GM23338 (cell line): ENCODE measurements around the gene CACNA2D4. TPM values are rescaled to one million over a fixed set of nuclear protein-coding genes. Genes with fewer than 3 reads are reported as not detected.
A peak's percentile ranks its signal among the peaks of the same experiment; 100 is the strongest.
"Not testable (repeated sequence)": the region's sequence is repeated elsewhere in the genome, so short reads cannot be mapped to it uniquely, and the experiment has no call there.

Experiments
- ATAC-seq: fragments of 200-7000 bp; cut with Tn5 transposase; 3 replicates; pipeline ENCODE4 v1.9.1; 2020
- DNase-seq: peaks from one replicate; pipeline ENCODE4 v3.0.0-alpha.2; 2015; ENCODE audit warnings: low spot score
- H2AFZ ChIP-seq: fragments of 200-600 bp; sonication (generic); 2 replicates; pipeline ENCODE4 v1.8.0; 2016; ENCODE audit warnings: antibody characterized with exemption, mild to moderate bottlenecking, moderate library complexity
- H3F3A ChIP-seq: fragments of 200-600 bp; sonication (generic); replicated peaks from 2 replicates; pipeline ENCODE4 v1.8.0; 2017; ENCODE audit warnings: antibody characterized with exemption, mixed run types, low read depth
- H3K27ac ChIP-seq: fragments of 200-600 bp; sonication (generic); 2 replicates; pipeline ENCODE4 v1.6.1; 2016; ENCODE audit warnings: low read depth
- H3K27me3 ChIP-seq: fragments of 200-600 bp; sonication (generic); 2 replicates; pipeline ENCODE4 v1.8.0; 2016; ENCODE audit warnings: mild to moderate bottlenecking, mixed run types, moderate library complexity; ENCODE audit not compliant: insufficient read depth
- H3K36me3 ChIP-seq: fragments of 200-600 bp; sonication (generic); 2 replicates; pipeline ENCODE4 v1.8.0; 2016; ENCODE audit warnings: mild to moderate bottlenecking; ENCODE audit not compliant: insufficient read depth
- H3K4me1 ChIP-seq: fragments of 200-600 bp; sonication (generic); 2 replicates; pipeline ENCODE4 v1.8.0; 2016; ENCODE audit warnings: mild to moderate bottlenecking, moderate library complexity; ENCODE audit not compliant: insufficient read depth
- H3K4me2 ChIP-seq: fragments of 200-600 bp; sonication (generic); 2 replicates; pipeline ENCODE4 v1.7.1; 2017; ENCODE audit warnings: mixed run types
- H3K4me3 ChIP-seq: fragments of 200-600 bp; sonication (generic); 2 replicates; pipeline ENCODE4 v1.6.1; 2016; ENCODE audit warnings: mixed run types
- H3K79me2 ChIP-seq: fragments of 200-600 bp; sonication (generic); replicated peaks from 2 replicates; pipeline ENCODE4 v1.8.0; 2017; ENCODE audit warnings: mild to moderate bottlenecking; ENCODE audit not compliant: insufficient read depth
- H3K9me2 ChIP-seq: fragments of 200-600 bp; sonication (generic); 2 replicates; pipeline ENCODE4 v1.8.0; 2017; ENCODE audit not compliant: insufficient read depth
- H4K20me1 ChIP-seq: fragments of 200-600 bp; sonication (generic); replicated peaks from 2 replicates; pipeline ENCODE4 v1.8.0; 2017; ENCODE audit warnings: mild to moderate bottlenecking; ENCODE audit not compliant: insufficient read depth
- H3K27ac Mint-ChIP-seq: 2 replicates; pipeline ENCODE4 v1.8.0; 2020; ENCODE audit warnings: inconsistent platforms, mild to moderate bottlenecking, moderate library complexity, mixed read lengths
- H3K27me3 Mint-ChIP-seq: 3 replicates; pipeline ENCODE4 v1.8.0; 2022; ENCODE audit warnings: low read depth, mild to moderate bottlenecking, moderate library complexity, mixed read lengths, inconsistent platforms; ENCODE audit not compliant: insufficient read depth, poor library complexity
- H3K36me3 Mint-ChIP-seq: 3 replicates; pipeline ENCODE4 v1.8.0; 2021; ENCODE audit warnings: low read depth, mild to moderate bottlenecking, inconsistent platforms, moderate library complexity, mixed read lengths
- H3K4me1 Mint-ChIP-seq: 3 replicates; pipeline ENCODE4 v1.8.0; 2020; ENCODE audit warnings: mild to moderate bottlenecking, inconsistent platforms, mixed read lengths
- H3K4me3 Mint-ChIP-seq: 3 replicates; pipeline ENCODE4 v1.8.0; 2021; ENCODE audit warnings: moderate library complexity, mild to moderate bottlenecking, inconsistent platforms, mixed read lengths
- H3K9me3 Mint-ChIP-seq: 3 replicates; pipeline ENCODE4 v1.8.0; 2020; ENCODE audit warnings: moderate library complexity, mild to moderate bottlenecking, inconsistent platforms, mixed read lengths
- CREB1 ChIP-seq: fragments of 250-450 bp; sonication (Bioruptor Pico); IDR thresholded peaks from 2 replicates; pipeline ENCODE4 v1.5.0; 2020; ENCODE audit warnings: low read depth, mild to moderate bottlenecking, moderate library complexity
- CTCF ChIP-seq, 2 experiments: fragments of 200-600 bp in 1 of 2; sonication (generic) in 1 of 2; conservative IDR thresholded peaks; 2 replicates each; pipeline versions ENCODE4 v1.5.1 to v1.6.1; 2016 to 2017; ENCODE audit warnings: antibody characterized with exemption in 2 of 2, low read depth in 2 of 2, mild to moderate bottlenecking in 2 of 2, moderate library complexity in 1 of 2
- ETS1 ChIP-seq: IDR thresholded peaks from 2 replicates; pipeline ENCODE4 v1.6.1; 2016; ENCODE audit warnings: antibody characterized with exemption
- JUNB ChIP-seq: IDR thresholded peaks from one replicate; pipeline ENCODE4 v1.6.1; 2016; ENCODE audit warnings: antibody characterized with exemption; ENCODE audit not compliant: unreplicated experiment
- POLR2AphosphoS5 ChIP-seq: IDR thresholded peaks from 2 replicates; pipeline ENCODE4 v1.6.1; 2016; ENCODE audit warnings: antibody characterized with exemption, low read depth
- STAT1 ChIP-seq: IDR thresholded peaks from one replicate; pipeline ENCODE4 v1.6.1; 2016; ENCODE audit warnings: antibody characterized with exemption; ENCODE audit not compliant: unreplicated experiment
- ZNF331 ChIP-seq: fragments of 250-450 bp; sonication (Bioruptor Pico); IDR thresholded peaks from 2 replicates; pipeline ENCODE4 v1.5.0; 2020; ENCODE audit warnings: low read depth, mild to moderate bottlenecking, moderate library complexity
- polyA plus RNA-seq: library from polyadenylated mRNA; unstranded; fragments of >200 nt; fragmentation: Nextera tagmentation; extraction: Ambion mirVana; gene quantifications from 2 replicates; pipeline ENCODE4 v1.2.1, GENCODE V29; 2016
- total RNA-seq: library from RNA; depleted of rRNA; stranded (reverse); fragments of >200 nt; shearing (Covaris generic); gene quantifications from 2 replicates; pipeline ENCODE4 v1.2.3, GENCODE V29; 2014

The CACNA2D4 gene
- total and polyA plus RNA-seq, 2 experiments from 2014 or later = 0.07 to 0.24 TPM

- H3K9me2 ChIP-seq, H3K4me1 Mint-ChIP-seq, H3F3A ChIP-seq, H3K9me3 Mint-ChIP-seq, H3K4me3 ChIP-seq, H4K20me1 ChIP-seq, H3K27ac Mint-ChIP-seq, H3K79me2 ChIP-seq, ATAC-seq, H3K27me3 Mint-ChIP-seq, DNase-seq, H2AFZ ChIP-seq, H3K4me3 Mint-ChIP-seq, H3K27me3 ChIP-seq, H3K27ac ChIP-seq, H3K4me2 ChIP-seq: not testable (repeated sequence)
- peaks cover 12% of the 10 kb centered on the region; the same call in 1 of the 2 replicates for H3K4me1 ChIP-seq
- peaks cover 23% of the 10 kb centered on the region for H3K36me3 ChIP-seq
- peaks cover 52% of the 10 kb centered on the region for H3K36me3 Mint-ChIP-seq
These were observed 27.1 kb upstream of the CACNA2D4 start for GRCh38 chr12:1945502-1945901.

- Histone ChIP-seq H3K4me3 (no peak overlapping the region), H3K4me1 (peaks cover 4% of the 10 kb centered on the region; the same call in 1 of the 2 replicates), H3K27me3 (no peaks in the 10 kb centered on the region), H3K4me2 (no peak overlapping the region), H3K27ac (0 out of 2 replicates have a peak overlapping the region, but pooled peaks have one; percentile 24), H3F3A (no peaks in the 10 kb centered on the region), H3K79me2 (no peaks in the 10 kb centered on the region; the same call in 1 of the 2 replicates), H4K20me1 (no peaks in the 10 kb centered on the region), H3K36me3 (peaks cover 10% of the 10 kb centered on the region), H3K9me2 (no peaks in the 10 kb centered on the region), H2AFZ (no peak overlapping the region)
- DNase-seq (peak; percentile 82), ATAC-seq (peak; percentile 95)
- peaks cover 2% of the 10 kb centered on the region for H3K27me3 Mint-ChIP-seq
- H3K27ac Mint-ChIP-seq = no peak overlapping the region
- peaks cover 4% of the 10 kb centered on the region for H3K4me1 Mint-ChIP-seq
- peaks cover 19% of the 10 kb centered on the region for H3K36me3 Mint-ChIP-seq
- peaks cover 1% of the 10 kb centered on the region; the same call in 1 of the 3 replicates for H3K9me3 Mint-ChIP-seq
- TF ChIP-seq CTCF (conservative IDR thresholded peaks at IDR 0.05; ENCODE audit: low read depth in 2 of 2) = peak; percentile 89 to 99
- TF ChIP-seq JUNB = no peak
- no peak overlapping the region for H3K4me3 Mint-ChIP-seq
These were observed 21.6 kb upstream of the CACNA2D4 start for GRCh38 chr12:1939801-1940607.

GRCh38 chr12:1939331-1939730, 20.9 kb upstream of the CACNA2D4 start:
- Mint-ChIP-seq H3K9me3 (no peaks in the 10 kb centered on the region; the same call in 2 of the 3 replicates), H3K27ac (no peak overlapping the region), H3K4me3 (no peak overlapping the region), H3K27me3 (peaks cover 2% of the 10 kb centered on the region), H3K4me1 (peaks cover 4% of the 10 kb centered on the region), H3K36me3 (peaks cover 12% of the 10 kb centered on the region; the same call in 2 of the 3 replicates)
- Histone ChIP-seq H3K27me3 (no peaks in the 10 kb centered on the region), H3F3A (no peaks in the 10 kb centered on the region), H4K20me1 (no peaks in the 10 kb centered on the region), H3K4me2 (no peak overlapping the region), H3K4me3 (no peak overlapping the region), H3K27ac (no peak overlapping the region), H3K36me3 (peaks cover 10% of the 10 kb centered on the region), H3K4me1 (peaks cover 4% of the 10 kb centered on the region; the same call in 1 of the 2 replicates), H3K79me2 (no peaks in the 10 kb centered on the region), H3K9me2 (no peaks in the 10 kb centered on the region), H2AFZ (no peak overlapping the region)
- no peak for TF ChIP-seq JUNB
- no peak for TF ChIP-seq ZNF331
- TF ChIP-seq STAT1 = no peak
- no peak for TF ChIP-seq ETS1
- no peak for TF ChIP-seq CREB1
- no peak for TF ChIP-seq POLR2AphosphoS5
- ATAC-seq (no peak), DNase-seq (no peak)
